ENCODE data around the gene REXO1.
"Not testable (repeated sequence)": the region's sequence is repeated elsewhere in the genome, so short reads cannot be mapped to it uniquely, and the experiment has no call there.

REXO1 gene, protein sequence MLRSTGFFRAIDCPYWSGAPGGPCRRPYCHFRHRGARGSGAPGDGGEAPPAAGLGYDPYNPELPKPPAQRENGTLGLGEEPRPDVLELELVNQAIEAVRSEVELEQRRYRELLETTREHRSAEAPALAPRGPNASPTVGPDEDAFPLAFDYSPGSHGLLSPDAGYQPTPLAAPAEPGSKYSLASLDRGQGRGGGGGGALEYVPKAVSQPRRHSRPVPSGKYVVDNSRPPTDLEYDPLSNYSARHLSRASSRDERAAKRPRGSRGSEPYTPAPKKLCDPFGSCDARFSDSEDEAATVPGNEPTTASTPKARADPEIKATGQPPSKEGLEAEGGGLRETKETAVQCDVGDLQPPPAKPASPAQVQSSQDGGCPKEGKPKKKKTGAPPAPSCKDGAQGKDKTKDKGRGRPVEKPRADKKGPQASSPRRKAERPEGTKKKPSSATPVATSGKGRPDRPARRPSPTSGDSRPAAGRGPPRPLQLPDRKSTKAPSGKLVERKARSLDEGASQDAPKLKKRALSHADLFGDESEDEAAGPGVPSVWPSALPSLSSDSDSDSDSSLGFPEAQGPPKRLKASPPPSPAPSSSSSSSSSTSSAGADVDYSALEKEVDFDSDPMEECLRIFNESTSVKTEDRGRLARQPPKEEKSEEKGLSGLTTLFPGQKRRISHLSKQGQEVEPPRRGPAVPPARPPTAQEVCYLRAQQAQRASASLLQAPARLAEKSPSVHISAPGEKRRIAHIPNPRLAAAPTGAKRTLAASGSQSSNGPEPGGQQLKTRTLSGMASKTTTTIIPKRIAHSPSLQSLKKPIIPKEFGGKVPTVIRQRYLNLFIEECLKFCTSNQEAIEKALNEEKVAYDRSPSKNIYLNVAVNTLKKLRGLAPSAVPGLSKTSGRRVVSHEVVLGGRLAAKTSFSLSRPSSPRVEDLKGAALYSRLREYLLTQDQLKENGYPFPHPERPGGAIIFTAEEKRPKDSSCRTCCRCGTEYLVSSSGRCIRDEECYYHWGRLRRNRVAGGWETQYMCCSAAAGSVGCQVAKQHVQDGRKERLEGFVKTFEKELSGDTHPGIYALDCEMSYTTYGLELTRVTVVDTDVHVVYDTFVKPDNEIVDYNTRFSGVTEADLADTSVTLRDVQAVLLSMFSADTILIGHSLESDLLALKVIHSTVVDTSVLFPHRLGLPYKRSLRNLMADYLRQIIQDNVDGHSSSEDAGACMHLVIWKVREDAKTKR

DNA sequence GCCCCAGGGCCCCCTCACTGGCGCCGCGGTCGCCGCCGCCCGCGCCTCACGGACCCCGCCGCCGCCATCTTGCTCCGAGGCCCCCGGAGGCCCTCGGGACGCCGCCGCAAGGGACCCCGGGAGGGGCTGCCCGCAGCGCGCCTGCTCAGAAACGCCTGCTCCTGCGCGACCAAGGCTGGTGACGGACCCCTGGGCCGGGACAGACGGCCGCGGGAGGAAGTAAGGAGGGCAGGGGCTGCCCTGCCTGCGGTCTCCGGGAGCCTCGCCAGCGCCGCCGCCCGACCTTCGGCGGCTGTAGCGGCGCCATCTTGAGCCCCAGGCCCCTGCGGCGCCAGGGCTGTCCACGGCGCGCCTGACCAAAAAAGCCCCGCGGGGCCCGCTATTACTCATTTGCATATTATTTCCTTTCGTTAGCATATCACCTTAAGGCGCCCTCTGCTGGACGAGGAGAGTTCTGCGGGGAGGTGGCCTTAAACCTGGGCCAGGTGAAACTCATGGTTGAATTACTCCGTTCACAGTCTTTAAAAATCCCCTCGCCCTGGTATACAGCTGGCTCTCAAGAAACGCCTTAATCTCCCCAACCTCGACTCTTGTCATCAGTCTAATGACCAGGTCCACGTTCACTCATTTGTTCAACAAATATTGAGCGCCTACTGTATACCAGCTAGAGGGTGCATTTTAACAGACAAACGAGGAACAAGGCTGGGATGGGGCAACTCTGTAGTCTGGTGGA is at the start of gene REXO1:
Gene REXO1, minus strand, starts transcription at position 85 of the 733 bp plus-strand sequence. CDS start 125 bp downstream, outside the sequence.
- DNase-seq: peak; percentile 96 to 98

DNA sequence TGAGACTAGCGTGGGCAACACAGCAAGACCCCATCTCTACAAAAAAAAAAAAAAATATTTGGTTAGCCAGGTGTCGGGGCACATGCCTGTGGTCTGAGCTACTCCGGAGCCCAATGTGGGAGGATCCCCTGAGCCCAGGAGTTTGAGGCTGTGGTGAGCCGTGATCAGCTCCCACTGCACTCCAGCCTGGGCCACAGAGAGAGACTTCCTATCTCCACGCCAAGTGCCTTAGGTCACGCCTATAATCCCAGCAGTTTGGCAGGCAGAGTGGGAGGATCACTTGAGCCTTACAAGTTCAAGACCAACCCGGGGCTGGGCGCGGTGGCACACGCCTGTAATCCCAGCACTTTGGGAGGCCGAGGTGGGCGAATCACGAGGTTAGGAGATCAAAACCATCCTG is 48.2 kb upstream of the REXO1 start:
- DNase-seq: no peak

DNA sequence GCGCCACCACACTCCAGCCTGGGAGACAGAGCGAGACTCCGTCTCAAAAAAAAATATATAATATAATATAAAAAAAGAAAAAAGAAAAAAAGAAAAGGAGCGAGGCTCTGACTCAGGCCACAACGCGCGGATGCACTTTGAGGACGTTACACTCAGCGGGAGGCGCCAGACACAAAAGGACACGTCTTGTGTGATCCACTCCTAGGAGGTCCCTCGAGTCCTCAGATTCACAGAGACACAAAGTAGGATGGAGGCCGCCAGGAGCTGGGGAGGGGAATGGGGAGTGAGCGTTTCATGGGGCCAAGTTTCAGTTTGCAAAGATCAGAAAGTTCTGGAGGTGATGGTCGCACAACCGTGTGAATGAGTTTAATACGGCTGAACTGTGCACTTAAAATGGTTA is 45.5 kb upstream of the REXO1 start:
- DNase-seq: no peak

DNA sequence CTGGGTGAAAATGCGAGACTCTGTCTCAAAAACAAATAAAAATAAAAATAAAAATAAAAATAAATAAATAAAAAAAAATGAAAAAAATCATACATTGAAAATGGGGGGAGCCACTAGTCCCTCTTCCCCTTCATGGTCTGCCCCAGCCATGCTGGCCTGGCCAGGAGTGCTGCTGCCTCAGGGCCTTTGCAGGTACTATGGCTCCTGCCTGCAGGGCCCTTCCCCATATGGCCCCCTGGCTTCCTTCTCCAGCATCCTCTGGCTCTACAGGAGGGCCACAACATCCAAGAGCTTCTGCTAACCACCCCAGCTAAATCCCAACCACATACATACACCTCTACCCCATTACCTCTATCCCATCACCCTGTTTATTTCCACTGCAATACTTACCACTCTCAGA is 41.6 kb upstream of the REXO1 start:
- DNase-seq: no peak

DNA sequence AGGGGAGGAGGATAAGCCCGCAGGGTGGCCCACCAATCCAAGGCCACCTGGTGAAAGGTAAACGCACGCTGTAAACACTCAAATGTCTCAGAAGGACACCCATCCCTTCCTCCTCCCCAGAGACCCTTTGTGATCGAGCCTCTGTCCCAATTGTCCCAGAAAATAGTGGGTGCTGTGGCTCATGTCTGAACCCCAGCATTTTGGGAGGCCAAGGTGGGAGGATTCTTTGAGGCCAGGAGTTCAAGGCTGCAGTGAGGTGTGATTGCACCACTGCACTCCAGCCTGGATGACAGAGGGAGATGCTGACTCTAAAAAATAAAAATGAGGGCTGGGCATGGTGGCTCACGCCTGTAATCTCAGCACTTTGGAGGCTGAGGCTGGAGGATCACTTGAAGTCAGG is 40.1 kb upstream of the REXO1 start:
- DNase-seq: no peak

DNA sequence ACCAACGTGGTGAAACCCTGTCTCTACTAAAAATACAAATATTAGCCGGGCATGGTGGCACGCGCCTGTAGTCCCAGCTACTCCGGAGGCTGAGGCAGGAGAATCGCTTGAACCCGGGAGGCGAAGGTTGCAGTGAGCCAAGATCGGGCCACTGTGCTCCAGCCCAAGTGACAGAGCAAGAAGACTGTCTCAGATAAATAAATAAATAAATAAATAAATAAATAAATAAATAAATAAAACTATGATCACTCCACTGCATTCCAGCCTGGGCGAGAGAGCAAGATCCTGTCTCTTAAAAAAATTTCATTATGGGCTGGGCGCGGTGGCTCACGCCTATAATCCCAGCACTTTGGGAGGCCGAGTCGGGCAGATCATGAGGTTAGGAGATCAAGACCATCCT is 38.1 kb upstream of the REXO1 start:
- not testable (repeated sequence) for DNase-seq

DNA sequence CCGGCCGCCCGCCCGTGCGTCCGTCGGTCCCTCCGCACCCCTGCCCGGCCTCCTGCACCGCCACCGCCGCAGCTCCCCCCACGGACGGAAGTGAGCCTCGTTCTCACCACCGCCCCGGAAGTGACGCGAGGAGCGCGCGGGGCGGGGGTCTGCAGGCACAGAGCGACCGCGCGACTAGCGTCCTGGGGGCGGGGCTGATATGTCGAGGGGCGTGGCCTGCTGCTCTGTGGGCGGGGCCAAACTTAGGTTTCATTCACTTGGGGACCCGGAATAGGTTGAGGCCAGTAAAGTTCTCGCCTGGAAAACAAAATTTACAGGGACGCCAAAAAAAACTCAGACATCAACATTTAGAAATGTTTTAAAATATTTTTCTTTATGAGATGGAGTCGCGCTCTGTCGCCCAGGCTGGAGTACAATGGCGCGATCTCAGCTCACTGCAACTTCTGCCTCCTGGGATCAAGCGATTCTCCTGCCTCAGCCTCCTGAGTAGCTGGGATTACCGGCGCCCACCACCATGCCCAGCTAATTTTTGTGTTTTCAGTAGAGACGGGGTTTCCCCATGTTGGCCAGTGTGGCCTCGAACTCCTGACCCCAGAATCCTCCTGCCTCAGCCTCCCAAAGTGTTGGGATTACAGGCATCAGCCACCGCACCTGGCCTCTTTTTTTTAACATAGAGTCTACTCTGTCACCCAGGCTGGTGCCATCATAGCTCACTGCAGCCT is 37.3 kb upstream of the REXO1 start, which contains the start of gene ABHD17A:
Gene ABHD17A, minus strand, starts transcription at position 99 of the 722 bp plus-strand sequence. CDS start 3,930 bp downstream, outside the sequence.
- peak; percentile 94 to 95 for DNase-seq

DNA sequence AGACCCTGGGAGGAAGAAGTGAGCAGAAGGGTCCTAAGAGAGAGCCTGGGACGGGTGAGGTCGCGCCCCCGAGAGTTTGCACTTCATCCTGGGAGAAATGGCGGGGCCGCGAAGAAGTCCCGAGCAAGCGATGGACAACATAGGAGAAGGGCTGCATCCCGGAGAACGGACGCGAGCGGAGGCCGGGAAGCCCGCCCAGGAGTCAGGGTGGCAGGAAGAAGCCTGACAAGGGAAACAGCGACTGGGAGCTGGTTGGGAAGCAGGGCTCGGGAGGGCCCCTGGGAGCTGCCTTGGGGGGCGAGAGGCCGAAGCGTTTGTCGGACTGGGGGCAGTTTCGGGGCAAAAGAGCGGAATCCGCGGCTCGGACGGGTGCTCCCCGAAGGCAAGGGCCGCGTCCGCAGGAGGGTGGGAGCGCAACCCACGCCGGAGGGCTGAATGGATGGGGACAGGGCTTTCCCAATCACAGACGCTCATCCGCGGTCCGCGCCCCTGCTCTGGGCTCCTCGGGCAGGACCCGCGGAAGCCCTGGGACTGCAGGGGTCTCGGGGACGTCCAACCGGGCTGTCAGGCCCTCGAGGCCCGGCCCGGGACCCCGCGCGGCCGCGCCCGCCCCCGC is 36.5 kb upstream of the REXO1 start:
- no peak for DNase-seq

DNA sequence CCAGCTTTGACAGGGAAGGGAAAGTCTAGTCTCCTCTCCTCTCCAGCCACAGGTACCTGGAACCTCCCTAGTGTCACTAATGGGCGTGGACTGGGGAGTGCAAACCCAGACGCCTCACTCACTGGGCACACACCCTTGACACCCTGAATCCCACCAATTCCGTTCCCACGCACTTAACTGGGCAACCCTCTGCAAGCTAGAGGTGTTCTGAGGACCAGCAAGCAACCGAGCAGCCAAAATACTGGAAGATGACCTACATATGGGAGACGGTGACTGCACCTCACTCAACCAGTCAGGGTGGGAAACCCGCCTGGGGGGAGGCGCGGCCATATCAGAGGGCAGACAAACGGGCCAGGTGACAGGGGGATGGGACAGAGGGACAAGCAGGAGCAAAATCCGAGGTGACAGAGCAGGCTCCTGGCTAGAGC is 36.0 kb upstream of the REXO1 start:
- DNase-seq: peak; percentile 60 to 71

DNA sequence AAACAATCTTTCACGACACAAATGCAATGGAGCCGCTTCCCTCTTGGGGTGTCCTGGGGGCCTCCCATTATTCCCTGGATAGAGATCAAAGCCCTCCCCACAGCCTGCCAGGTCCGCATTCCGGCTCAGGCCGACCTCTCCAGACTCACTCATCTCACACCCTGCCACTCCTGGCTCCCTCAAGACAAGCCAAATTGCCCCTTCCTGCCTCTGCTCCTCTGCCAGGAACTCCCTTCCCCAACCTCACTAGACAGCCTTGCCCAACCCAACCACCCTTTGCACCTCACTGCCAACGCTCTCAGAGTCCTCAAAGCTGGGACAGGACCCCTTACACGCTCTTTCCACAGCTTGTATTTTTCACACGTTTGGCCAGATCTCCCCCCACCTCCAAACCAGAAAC is 35.5 kb upstream of the REXO1 start:
- DNase-seq: no peak

DNA sequence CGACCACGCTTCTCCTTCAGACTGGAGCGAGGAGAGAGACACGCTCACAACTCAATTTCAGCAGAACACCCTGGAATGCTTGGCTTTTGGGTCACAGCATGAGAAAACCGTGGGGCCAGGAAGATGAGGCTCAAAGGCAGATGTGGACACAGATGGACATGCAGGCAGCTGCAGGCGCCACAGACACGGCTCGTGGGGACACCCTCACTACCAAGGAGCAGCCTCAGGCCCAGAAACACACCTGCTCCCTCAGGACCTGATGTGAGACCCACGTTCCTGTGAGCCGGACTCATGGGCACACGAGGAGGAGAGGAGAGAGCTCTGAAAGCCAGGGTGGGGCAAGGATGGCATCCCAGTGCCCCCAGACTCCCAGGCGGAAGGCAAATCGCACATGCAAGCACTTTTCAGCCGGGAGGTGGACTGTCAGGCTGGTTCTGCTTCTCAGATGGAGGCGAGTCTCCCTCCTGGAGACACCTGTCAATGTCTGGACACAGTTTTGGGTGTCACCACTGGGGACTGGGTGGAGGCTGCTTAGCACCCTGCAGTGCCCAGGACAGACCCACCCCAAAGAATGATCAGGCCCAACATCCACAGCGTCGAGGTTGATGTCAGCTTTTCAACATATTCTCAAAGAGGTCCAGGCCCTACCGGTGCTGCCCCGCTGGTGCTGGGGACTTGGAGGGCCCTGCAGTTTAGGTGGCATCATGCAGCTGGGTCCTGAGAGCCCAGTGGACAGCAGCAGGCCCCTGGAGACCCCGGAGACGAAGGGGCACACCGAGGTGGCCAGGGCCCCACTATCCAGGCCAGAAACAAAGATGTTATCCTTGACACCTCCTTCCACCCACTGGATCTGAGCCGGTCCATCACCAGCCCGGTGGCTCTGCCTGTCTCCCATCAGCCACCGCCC is 34.8 kb upstream of the REXO1 start:
- no peak for DNase-seq

DNA sequence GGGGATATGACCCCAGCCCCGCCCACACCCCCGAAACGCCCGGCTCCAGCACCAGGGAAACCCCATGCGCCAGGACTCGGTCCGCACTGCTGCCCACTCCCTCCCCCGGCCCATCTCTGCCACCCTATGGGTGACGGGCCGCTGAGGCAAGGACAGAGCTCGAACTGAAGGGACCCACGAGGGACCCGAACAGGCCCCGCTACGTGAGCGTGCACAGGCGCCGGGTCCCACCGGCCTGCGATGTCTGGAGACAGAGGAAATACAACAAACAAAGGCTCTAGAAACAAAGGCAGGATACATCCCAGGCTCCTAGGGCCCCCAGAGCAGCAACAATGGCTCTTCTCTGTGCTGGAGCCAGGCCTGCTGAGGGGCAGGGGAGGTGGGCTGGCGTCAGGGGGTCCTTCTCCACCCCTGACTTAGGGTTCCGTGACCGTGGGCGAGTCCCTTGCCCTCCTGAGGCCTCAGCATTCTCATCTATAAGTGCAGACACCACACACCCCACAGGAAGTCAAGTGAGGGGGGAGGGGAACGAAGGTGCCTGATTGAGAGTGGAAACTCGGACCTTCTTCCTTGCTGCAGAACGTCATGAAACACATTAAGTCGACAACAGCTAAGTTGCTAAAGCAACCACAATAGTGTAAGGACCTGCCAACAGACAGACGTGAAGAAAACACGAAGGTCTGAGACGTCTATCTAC is 34.0 kb upstream of the REXO1 start:
- DNase-seq: peak; percentile 87 to 90

DNA sequence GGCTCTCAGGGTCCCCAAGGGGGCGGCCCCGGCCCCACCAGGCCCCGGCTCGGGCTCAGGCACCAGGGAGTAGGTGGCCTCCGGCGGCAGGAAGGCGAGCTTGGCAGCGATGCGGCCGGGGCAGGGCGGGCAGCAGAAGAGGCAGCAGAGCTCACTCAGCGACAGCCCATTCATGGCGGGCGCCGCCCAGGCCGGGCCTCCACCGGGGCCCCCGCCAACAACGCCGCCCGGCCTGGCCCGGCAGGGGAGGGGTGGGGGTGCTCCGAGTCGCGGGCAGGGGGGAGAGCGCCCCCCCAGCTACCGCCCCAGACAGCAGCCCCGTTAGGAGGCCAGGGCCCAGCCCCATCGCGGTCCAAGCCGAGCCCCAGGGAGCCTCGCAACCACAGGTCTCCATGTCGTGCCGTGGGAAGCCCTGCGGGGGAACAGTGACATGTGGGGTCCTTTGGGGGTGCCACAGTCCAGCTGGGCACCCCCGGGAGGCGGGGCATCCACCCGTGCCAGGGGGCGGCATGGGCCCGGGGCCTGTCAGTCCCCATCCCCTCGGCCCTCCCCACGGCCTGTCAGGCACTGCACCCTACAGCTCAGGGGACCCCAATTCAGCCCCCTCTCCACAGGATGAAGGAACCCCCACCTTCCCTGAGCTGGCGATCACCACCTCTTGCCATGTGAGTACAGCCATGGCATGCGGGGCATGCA is 33.3 kb upstream of the REXO1 start:
- not testable (repeated sequence) for DNase-seq

DNA sequence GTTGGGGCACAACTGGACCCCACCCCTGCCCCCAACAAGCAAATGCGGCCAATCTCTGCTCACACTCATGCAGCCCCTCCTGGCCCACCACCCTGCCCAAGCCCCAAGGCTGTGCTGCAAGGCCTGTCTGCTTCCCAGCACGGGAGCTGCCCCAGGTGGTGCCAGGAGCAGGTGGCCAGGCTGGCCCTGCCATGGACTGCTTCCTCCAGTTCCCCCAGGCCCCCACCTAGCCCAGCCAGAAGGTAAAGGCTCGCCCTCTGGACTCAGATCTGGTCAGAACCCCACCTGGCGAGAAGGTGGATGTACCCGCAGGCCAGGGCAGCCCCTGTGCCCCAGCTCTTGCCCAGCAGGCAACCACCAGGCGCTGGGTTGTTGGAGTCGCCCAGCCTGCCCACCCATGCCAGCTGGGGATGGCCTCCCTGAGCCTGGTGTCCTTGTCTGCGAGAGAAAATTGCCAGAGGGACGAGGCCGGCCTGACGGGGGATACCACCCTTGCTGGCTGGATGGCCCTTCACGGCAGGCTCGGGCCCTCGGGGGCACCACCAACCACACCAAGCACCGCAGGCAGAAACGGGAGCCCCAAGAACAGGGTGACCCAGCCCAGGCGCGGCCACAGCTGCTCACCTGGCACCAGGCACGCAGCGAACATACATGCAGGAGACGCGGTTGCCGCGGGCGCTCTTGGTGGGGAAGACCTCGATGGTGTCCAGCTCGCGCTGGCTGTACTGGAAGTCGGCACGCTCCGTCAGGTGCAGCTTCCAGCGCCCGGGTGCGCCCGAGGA is 32.5 kb upstream of the REXO1 start:
- no peak for DNase-seq

DNA sequence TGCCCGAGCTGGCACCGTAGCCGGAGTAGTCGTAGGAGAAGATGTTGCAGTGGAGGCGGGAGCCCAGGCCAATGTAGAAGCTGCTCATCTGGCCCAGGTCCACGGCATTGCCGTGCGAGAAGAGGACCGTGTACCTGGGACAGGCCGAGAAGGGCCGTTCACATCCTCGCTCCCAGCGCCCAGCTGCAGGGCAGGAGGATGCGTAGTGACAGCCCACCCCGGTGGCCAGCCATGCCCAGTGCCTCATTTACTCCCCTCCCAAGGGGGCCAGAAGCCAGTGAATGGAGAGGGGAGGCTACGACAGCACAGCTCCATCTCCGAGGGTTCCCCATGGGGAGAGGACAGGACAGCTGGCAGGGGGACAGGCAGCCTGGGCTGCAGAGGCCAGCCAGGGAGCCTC is 31.7 kb upstream of the REXO1 start:
- DNase-seq: not testable (repeated sequence)

DNA sequence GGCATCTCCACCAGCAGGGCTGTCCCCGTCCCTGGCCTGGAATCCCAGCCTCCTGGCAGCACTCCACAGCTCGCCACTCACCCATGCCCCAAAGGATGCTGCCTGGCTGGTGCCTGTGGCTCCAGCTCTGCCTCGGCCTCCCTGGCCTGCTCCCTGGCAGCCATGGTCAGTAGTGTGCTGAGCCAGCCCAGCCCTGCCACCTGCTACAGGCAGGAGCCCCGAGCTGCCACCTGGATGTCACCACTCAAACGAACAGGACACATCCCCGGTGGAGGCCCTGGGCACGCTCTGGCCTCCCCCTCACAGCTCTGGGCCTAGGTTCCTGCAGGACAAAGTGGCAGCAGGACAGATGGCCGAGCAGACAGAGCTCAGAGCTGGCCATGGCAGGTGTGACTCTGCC is 30.3 kb upstream of the REXO1 start:
- DNase-seq: not testable (repeated sequence)

DNA sequence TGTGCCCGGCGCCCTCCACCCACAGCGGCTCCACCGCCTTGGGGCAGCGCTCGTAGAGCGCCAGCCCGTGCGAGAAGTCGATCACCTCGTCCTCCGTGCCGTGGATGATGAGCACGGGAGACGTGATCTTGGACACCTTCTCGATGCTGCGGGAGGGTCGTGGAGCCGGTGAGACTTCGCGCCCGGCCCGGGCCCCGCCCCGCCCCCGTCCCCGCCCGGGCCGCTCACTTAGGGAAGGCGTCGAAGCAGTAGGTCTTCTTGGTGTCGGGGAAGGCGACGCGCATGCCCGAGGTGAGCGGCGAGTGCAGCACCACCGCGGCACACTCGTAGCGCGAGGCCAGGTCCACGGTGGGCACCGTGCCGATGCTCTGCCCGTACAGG is 29.0 kb upstream of the REXO1 start:
- DNase-seq: not testable (repeated sequence)

All from CD4-positive, alpha-beta T cell treated with Interleukin-4 for 1 hour (primary cell).